Hypothalamus (tissue), 51 donors: ENCODE data around the gene WDR90.
"Not testable (repeated sequence)": the region's sequence is repeated elsewhere in the genome, so short reads cannot be mapped to it uniquely, and the experiment has no call there.

ENCODE experiments used
- DNase-seq, 51 donors: peaks; one replicate each; lab custom pipeline; 2025; lab: John Stamatoyannopoulos, UW

Gene WDR90

GRCh38 chr16:684071-684794, 35.1 kb downstream of the WDR90 start, which contains the start of gene JMJD8:
JMJD8 (minus strand) TSS chr16:684334; CDS start chr16:684319, 15 bp downstream.
- DNase-seq = peak; percentile 62 to 99 (median 94)

GRCh38 chr16:684961-685696, 36.0 kb downstream of the WDR90 start:
- DNase-seq = no peak

GRCh38 chr16:685967-686366, 36.8 kb downstream of the WDR90 start:
- peak in 1 of 51 donors; percentile 13 for DNase-seq

GRCh38 chr16:686459-687260, 37.5 kb downstream of the WDR90 start:
- DNase-seq = no peak

GRCh38 chr16:687499-687898, 38.3 kb downstream of the WDR90 start:
- no peak for DNase-seq

GRCh38 chr16:689175-689897, 40.2 kb downstream of the WDR90 start:
- DNase-seq = no peak

- DNase-seq = not testable (repeated sequence)
Measured at GRCh38 chr16:691242-691641, 42.1 kb downstream of the WDR90 start.

GRCh38 chr16:692356-693108, 43.4 kb downstream of the WDR90 start:
- no peak for DNase-seq

- DNase-seq = no peak
Measured at GRCh38 chr16:693364-693763, 44.2 kb downstream of the WDR90 start.

GRCh38 chr16:693766-694165, 44.6 kb downstream of the WDR90 start:
- DNase-seq = no peak

GRCh38 chr16:694187-694862, 45.2 kb downstream of the WDR90 start:
- no peak for DNase-seq

GRCh38 chr16:694863-695354, 45.7 kb downstream of the WDR90 start:
- DNase-seq = no peak

GRCh38 chr16:695355-696089, 46.4 kb downstream of the WDR90 start:
- peak in 6 of 51 donors; percentile 4 to 50 (median 26) for DNase-seq

- DNase-seq = no peak
Measured at GRCh38 chr16:698911-699671, 49.9 kb downstream of the WDR90 start.

- peak in 3 of 51 donors; percentile 18 to 45 (median 42) for DNase-seq
Measured at GRCh38 chr16:700684-701584, 51.8 kb downstream of the WDR90 start.

- DNase-seq = no peak
Measured at GRCh38 chr16:702341-702740, 53.2 kb downstream of the WDR90 start.
